Measurements from ENCODE around the gene SCLT1. TPM values are rescaled to one million over a fixed set of nuclear protein-coding genes. Genes with fewer than 3 reads are reported as not detected.

SCLT1 gene
- total RNA-seq, 2 donors from 2014 or later: 11.0 to 13.6 TPM

Other genes with a start within 250 kb of the SCLT1 start
- gene C4orf33, start 2.6 kb upstream of the SCLT1 start, total RNA-seq: 10 to 100 TPM; 23.4 to 42.9 TPM

Measured in left colon (tissue), 2 donors.